Measurements from ENCODE around the gene AKR7A2. TPM values are rescaled to one million over a fixed set of nuclear protein-coding genes. Genes with fewer than 3 reads are reported as not detected.
"Not testable (repeated sequence)": the region's sequence is repeated elsewhere in the genome, so short reads cannot be mapped to it uniquely, and the experiment has no call there.

AKR7A2 gene
- total and polyA plus RNA-seq, 2 experiments from 2014 or later, result 20.8 to 53.6 TPM

GRCh38 chr1:19287436-19288185 is 24.3 kb downstream of the AKR7A2 start (continued):
- TF ChIP-seq, protein P1, sequence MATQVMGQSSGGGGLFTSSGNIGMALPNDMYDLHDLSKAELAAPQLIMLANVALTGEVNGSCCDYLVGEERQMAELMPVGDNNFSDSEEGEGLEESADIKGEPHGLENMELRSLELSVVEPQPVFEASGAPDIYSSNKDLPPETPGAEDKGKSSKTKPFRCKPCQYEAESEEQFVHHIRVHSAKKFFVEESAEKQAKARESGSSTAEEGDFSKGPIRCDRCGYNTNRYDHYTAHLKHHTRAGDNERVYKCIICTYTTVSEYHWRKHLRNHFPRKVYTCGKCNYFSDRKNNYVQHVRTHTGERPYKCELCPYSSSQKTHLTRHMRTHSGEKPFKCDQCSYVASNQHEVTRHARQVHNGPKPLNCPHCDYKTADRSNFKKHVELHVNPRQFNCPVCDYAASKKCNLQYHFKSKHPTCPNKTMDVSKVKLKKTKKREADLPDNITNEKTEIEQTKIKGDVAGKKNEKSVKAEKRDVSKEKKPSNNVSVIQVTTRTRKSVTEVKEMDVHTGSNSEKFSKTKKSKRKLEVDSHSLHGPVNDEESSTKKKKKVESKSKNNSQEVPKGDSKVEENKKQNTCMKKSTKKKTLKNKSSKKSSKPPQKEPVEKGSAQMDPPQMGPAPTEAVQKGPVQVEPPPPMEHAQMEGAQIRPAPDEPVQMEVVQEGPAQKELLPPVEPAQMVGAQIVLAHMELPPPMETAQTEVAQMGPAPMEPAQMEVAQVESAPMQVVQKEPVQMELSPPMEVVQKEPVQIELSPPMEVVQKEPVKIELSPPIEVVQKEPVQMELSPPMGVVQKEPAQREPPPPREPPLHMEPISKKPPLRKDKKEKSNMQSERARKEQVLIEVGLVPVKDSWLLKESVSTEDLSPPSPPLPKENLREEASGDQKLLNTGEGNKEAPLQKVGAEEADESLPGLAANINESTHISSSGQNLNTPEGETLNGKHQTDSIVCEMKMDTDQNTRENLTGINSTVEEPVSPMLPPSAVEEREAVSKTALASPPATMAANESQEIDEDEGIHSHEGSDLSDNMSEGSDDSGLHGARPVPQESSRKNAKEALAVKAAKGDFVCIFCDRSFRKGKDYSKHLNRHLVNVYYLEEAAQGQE (IDR thresholded peaks at IDR 0.05; ENCODE audit: unreplicated experiment), result no peak
- TF ChIP-seq, protein P2, sequence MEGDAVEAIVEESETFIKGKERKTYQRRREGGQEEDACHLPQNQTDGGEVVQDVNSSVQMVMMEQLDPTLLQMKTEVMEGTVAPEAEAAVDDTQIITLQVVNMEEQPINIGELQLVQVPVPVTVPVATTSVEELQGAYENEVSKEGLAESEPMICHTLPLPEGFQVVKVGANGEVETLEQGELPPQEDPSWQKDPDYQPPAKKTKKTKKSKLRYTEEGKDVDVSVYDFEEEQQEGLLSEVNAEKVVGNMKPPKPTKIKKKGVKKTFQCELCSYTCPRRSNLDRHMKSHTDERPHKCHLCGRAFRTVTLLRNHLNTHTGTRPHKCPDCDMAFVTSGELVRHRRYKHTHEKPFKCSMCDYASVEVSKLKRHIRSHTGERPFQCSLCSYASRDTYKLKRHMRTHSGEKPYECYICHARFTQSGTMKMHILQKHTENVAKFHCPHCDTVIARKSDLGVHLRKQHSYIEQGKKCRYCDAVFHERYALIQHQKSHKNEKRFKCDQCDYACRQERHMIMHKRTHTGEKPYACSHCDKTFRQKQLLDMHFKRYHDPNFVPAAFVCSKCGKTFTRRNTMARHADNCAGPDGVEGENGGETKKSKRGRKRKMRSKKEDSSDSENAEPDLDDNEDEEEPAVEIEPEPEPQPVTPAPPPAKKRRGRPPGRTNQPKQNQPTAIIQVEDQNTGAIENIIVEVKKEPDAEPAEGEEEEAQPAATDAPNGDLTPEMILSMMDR (conservative IDR thresholded peaks at IDR 0.05; ENCODE audit: low read depth in 2 of 2), result no peak
- TF ChIP-seq JUNB (IDR thresholded peaks at IDR 0.05; ENCODE audit: unreplicated experiment), result no peak
- no peak for TF ChIP-seq STAT1 (IDR thresholded peaks at IDR 0.05; ENCODE audit: unreplicated experiment)
- TF ChIP-seq EZH2 (IDR thresholded peaks at IDR 0.05; ENCODE audit: low read depth, unreplicated experiment), result no peak

GRCh38 chr1:19285807-19286206 is 26.1 kb downstream of the AKR7A2 start:
- not testable (repeated sequence) for H3K27ac ChIP-seq (ENCODE audit: low read depth); H3K4me3 ChIP-seq; H4K20me1 ChIP-seq (replicated peaks; ENCODE audit: insufficient read depth); H3F3A ChIP-seq (replicated peaks; ENCODE audit: low read depth); H3K36me3 Mint-ChIP-seq (ENCODE audit: low read depth); DNase-seq (ENCODE audit: low spot score); H3K9me3 Mint-ChIP-seq; H3K4me1 Mint-ChIP-seq; H3K27ac Mint-ChIP-seq; ATAC-seq; H3K4me3 Mint-ChIP-seq; H3K79me2 ChIP-seq (replicated peaks; ENCODE audit: insufficient read depth); H3K4me2 ChIP-seq; H3K9me2 ChIP-seq (ENCODE audit: insufficient read depth); H3K4me1 ChIP-seq (ENCODE audit: insufficient read depth); H2AFZ ChIP-seq; H3K36me3 ChIP-seq (ENCODE audit: insufficient read depth)
- peaks cover 33% of the 10 kb centered on the region for H3K27me3 Mint-ChIP-seq (ENCODE audit: insufficient read depth, low read depth, poor library complexity)
- peaks cover 37% of the 10 kb centered on the region for H3K27me3 ChIP-seq (ENCODE audit: insufficient read depth)

DNA sequence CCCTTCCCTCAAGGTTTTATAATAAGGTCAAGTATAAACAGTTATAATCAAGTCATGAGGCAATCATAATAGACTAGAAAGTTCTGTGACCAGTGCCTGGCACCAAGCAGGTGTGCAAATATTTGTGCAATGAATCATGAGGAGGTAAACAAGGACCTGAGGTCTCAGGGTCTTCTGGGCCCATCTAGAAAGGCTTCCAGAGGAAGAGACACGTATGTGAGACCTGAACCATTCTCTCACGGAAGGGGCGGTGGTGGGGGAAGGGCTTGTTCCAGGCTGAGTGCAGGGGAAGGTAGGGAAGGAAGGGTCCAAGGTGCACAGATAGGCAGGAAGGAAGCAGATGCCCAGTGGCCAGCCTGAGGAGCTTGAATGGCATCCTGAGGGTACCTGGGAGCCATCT is 26.6 kb downstream of the AKR7A2 start:
- not testable (repeated sequence) for H3K4me2 ChIP-seq; H3K27ac ChIP-seq (ENCODE audit: low read depth); H2AFZ ChIP-seq; H3F3A ChIP-seq (replicated peaks; ENCODE audit: low read depth); H3K27ac Mint-ChIP-seq; H3K36me3 ChIP-seq (ENCODE audit: insufficient read depth); H3K4me3 Mint-ChIP-seq; H3K9me2 ChIP-seq (ENCODE audit: insufficient read depth); H3K9me3 Mint-ChIP-seq; DNase-seq (ENCODE audit: low spot score); H3K4me1 Mint-ChIP-seq; ATAC-seq; H3K4me3 ChIP-seq; H3K79me2 ChIP-seq (replicated peaks; ENCODE audit: insufficient read depth); H3K4me1 ChIP-seq (ENCODE audit: insufficient read depth); H4K20me1 ChIP-seq (replicated peaks; ENCODE audit: insufficient read depth); H3K36me3 Mint-ChIP-seq (ENCODE audit: low read depth)
- H3K27me3 ChIP-seq (ENCODE audit: insufficient read depth), result peaks cover 36% of the 10 kb centered on the region
- H3K27me3 Mint-ChIP-seq (ENCODE audit: insufficient read depth, low read depth, poor library complexity), result peaks cover 33% of the 10 kb centered on the region
